Medulla oblongata (tissue), 1 donor: Measurements from ENCODE around the gene AGAP9.
"Not testable (repeated sequence)": the region's sequence is repeated elsewhere in the genome, so short reads cannot be mapped to it uniquely, and the experiment has no call there.

Experiments
- DNase-seq: peaks from one replicate; pipeline ENCODE4 v3.0.0-alpha.2; 2015; ENCODE audit errors: extremely low spot score

Gene AGAP9

GRCh38 chr10:47523475-47523874, at the start of gene AGAP9:
Gene AGAP9, minus strand, starts transcription at chr10:47523638. Its CDS starts 112 bp downstream, at chr10:47523526.
- DNase-seq, result not testable (repeated sequence)

DNA sequence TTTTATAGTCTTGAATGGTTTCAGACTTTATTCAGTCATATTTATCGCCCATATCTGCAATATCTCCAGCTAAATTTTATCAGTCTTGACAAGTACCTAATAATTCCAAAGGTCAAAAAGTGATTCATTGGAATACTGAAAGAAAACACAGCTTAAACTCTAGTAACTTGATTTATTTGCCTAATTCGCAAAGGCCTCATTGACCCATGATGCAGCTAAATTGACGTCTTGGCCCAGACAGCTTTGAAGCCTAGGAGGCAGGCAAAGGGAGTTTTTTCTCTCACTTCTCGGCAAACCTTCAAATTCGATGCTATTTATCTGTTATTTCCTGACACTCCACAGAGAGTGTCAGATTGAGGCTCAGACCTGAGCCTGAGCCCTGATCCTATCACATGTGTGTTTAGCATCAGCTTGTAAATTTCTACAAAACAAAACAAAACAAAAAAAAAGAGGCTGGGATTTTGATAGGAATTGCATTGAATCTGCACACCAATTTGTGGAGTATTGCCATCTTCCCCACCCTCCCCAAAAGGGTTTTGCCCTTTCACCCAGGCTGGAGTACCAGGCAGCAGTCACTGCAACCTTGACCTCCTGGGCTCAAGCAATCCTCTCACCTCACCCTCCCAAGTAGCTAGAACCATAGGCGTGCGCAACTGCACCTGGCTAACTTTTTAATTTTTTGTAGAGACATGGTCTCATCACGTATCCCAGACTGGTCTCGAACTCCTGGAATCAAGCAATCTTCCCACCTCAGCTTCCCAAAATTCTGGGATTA, 47.9 kb upstream of the AGAP9 start:
- not testable (repeated sequence) for DNase-seq

- DNase-seq, result not testable (repeated sequence)
Observed at GRCh38 chr10:47566757-47567156, 43.3 kb upstream of the AGAP9 start.

GRCh38 chr10:47566108-47566699, 42.8 kb upstream of the AGAP9 start:
- not testable (repeated sequence) for DNase-seq

GRCh38 chr10:47565517-47565920, 42.1 kb upstream of the AGAP9 start:
- DNase-seq, result not testable (repeated sequence)

- not testable (repeated sequence) for DNase-seq
Observed at GRCh38 chr10:47564953-47565352, 41.5 kb upstream of the AGAP9 start.

DNA sequence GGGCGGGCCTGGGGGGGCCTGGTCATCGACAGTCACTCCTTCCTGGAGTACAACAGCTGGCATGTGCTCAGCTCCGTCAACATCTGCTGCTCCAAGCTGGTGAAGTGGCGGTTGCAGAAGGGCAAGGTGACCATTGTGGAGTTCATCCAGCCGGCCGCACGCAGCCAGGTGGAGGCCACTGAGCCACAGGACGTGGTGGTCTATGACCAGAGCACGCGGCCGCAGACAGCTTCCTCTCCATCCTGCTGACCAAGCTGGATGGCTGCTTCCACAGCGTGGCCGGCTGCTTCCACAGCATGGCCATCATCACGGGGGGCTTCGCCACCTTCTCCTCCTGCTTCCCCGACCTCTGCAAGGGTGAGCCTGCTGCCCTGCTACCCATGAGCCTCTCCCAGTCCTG, 40.9 kb upstream of the AGAP9 start:
- not testable (repeated sequence) for DNase-seq

- not testable (repeated sequence) for DNase-seq
Observed at GRCh38 chr10:47560452-47560851, 37.0 kb upstream of the AGAP9 start.

- not testable (repeated sequence) for DNase-seq
Observed at GRCh38 chr10:47559718-47560308, 36.4 kb upstream of the AGAP9 start.

- DNase-seq, result not testable (repeated sequence)
Observed at GRCh38 chr10:47558109-47558508, 34.7 kb upstream of the AGAP9 start.

DNA sequence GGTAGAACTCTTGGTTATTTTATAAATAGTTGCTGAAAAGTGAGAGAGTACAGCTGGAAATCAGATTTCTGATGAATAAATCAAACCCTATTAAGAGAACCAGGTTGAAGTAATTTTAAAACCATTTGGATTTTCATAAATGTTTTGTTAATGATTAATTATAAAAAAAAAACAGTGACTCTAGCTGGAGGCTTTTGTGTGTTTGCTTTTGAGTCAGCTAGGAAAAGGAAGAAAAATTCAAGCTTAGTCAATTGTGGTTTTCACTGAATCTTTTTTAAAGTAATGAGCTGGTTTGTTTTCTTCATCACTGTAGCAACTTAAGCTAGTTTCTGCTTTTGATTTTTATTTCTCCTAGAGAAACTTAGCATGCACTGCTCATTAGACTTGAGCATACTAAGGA, 34.2 kb upstream of the AGAP9 start:
- not testable (repeated sequence) for DNase-seq

- DNase-seq, result not testable (repeated sequence)
Observed at GRCh38 chr10:47555334-47555733, 31.9 kb upstream of the AGAP9 start.

- DNase-seq, result not testable (repeated sequence)
Observed at GRCh38 chr10:47554552-47554951, 31.1 kb upstream of the AGAP9 start.

GRCh38 chr10:47553860-47554247, 30.4 kb upstream of the AGAP9 start:
- DNase-seq, result not testable (repeated sequence)

DNA sequence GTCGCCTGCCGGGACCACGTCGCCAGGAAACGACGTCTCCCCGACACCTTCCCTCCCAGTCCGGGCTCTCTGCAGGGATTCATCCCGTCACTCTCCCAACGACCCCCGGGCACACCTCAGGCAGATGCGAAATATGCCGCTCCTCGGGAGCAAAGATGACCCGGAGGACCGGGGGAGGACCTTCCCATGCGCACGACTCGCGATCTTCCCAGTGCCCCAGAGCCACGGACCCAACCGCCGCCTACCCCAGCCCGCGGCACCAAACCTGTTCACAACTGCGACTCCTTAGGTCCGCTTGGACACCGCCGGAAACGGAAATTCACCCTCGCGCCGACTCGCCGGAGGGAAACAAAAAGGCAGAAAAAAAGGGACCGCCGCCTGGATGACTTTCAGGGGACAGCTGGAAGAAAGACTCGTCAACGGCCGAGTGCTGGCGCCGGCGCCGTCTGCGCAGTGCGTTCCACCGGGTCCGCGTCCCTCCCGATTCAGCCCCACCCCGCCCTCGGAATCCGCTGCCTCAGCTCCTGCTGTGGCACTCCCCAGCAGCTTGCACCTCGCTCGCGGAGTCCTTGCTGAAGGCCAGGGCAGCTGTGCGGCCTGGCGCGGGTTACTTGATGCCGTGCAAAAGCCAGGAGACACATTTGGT, 29.9 kb upstream of the AGAP9 start:
- peak; percentile 41 for DNase-seq

GRCh38 chr10:47552719-47553118, 29.3 kb upstream of the AGAP9 start:
- peak; percentile 71 for DNase-seq

DNA sequence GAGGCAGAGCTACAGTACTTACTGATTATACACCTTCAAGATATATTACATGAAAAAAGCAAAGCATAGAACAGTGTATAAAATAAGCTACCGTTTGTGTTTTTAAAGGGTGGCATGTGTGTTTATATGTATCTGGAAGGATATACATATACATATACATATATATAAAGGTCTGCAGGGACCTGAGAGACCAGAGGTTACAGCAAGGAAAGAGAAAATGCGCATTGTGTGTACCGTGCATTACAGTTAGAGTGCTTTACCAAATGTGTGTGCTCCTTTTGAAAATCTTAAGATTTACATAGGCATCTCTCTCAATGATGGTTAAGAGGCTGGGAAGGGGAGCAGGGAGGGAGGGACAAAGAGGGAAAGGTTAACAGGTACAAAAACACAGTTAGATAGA, 23.8 kb upstream of the AGAP9 start:
- DNase-seq, result not testable (repeated sequence)

- not testable (repeated sequence) for DNase-seq
Observed at GRCh38 chr10:47536430-47536829, 13.0 kb upstream of the AGAP9 start.

- not testable (repeated sequence) for DNase-seq
Observed at GRCh38 chr10:47502313-47502712, 21.1 kb downstream of the AGAP9 start.

- not testable (repeated sequence) for DNase-seq
Observed at GRCh38 chr10:47494226-47494625, 29.2 kb downstream of the AGAP9 start.

GRCh38 chr10:47491600-47491999, 31.8 kb downstream of the AGAP9 start, which contains the start of gene FAM25G:
Gene FAM25G, minus strand, starts transcription at chr10:47491700. Its CDS starts 26 bp downstream, at chr10:47491674.
- DNase-seq, result not testable (repeated sequence)

- not testable (repeated sequence) for DNase-seq
Observed at GRCh38 chr10:47489630-47490029, 33.8 kb downstream of the AGAP9 start.
